ENCODE results near the gene CLMP. TPM values are rescaled to one million over a fixed set of nuclear protein-coding genes. Genes with fewer than 3 reads are reported as not detected.

CLMP gene
- total and polyA plus RNA-seq, 2 experiments from 2014 or later = 7.1 to 18.4 TPM

- Histone ChIP-seq H3K27me3 (ENCODE audit: insufficient read depth) (no peaks in the 10 kb centered on the region), H3F3A (replicated peaks; ENCODE audit: low read depth) (0 out of 2 replicates have a peak, but pooled peaks cover 3% of the 10 kb centered on the region), H3K36me3 (ENCODE audit: insufficient read depth) (no peaks in the 10 kb centered on the region), H2AFZ (no peak overlapping the region), H4K20me1 (replicated peaks; ENCODE audit: insufficient read depth) (no peaks in the 10 kb centered on the region), H3K27ac (ENCODE audit: low read depth) (no peak overlapping the region), H3K4me2 (no peak overlapping the region; the same call in 1 of the 2 replicates), H3K9me2 (ENCODE audit: insufficient read depth) (no peaks in the 10 kb centered on the region), H3K79me2 (replicated peaks; ENCODE audit: insufficient read depth) (no peaks in the 10 kb centered on the region), H3K4me3 (no peak overlapping the region), H3K4me1 (ENCODE audit: insufficient read depth) (peaks cover 17% of the 10 kb centered on the region)
- DNase-seq (ENCODE audit: low spot score) (no peak), ATAC-seq (peak; percentile 45)
- H3K27me3 Mint-ChIP-seq (ENCODE audit: insufficient read depth, low read depth, poor library complexity) = peaks cover 6% of the 10 kb centered on the region
- H3K36me3 Mint-ChIP-seq (ENCODE audit: low read depth) = peaks cover 7% of the 10 kb centered on the region; the same call in 2 of the 3 replicates
- H3K4me3 Mint-ChIP-seq = no peak overlapping the region
- 0 out of 2 replicates have a peak overlapping the region, but pooled peaks have one; percentile 16 for H3K27ac Mint-ChIP-seq
- no peak for TF ChIP-seq JUNB (IDR thresholded peaks at IDR 0.05; ENCODE audit: unreplicated experiment)
- H3K4me1 Mint-ChIP-seq = peaks cover 21% of the 10 kb centered on the region
- no peaks in the 10 kb centered on the region; the same call in 2 of the 3 replicates for H3K9me3 Mint-ChIP-seq
Measured at GRCh38 chr11:123145220-123145619, 49.8 kb downstream of the CLMP start.

DNA sequence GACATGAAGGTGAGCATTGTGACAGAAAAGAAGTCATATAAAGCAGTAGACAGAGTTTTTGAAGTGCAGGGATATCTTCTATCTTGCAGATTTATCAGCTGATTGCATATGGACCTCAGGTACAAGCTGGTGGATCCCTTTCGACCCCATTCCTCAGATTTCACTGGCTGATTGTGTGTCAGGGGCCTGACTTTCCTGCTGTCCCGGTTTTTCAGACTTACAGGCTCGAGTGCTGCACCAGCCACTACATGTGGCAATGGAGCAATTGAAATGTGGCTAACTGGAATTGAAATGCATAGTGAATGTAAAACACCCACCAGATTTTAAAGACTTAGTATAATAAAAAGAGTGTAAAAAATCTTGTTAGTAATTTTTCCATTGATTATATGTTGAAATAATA, 50.3 kb downstream of the CLMP start:
- ATAC-seq (no peak; the same call in 2 of the 3 replicates), DNase-seq (ENCODE audit: low spot score) (no peak)
- Mint-ChIP-seq H3K36me3 (ENCODE audit: low read depth) (peaks cover 7% of the 10 kb centered on the region; the same call in 2 of the 3 replicates), H3K4me3 (no peak overlapping the region), H3K27me3 (ENCODE audit: insufficient read depth, low read depth, poor library complexity) (peaks cover 6% of the 10 kb centered on the region), H3K4me1 (peaks cover 21% of the 10 kb centered on the region), H3K9me3 (no peaks in the 10 kb centered on the region; the same call in 2 of the 3 replicates), H3K27ac (no peak overlapping the region)
- no peaks in the 10 kb centered on the region for H3K9me2 ChIP-seq (ENCODE audit: insufficient read depth)
- H3K36me3 ChIP-seq (ENCODE audit: insufficient read depth) = no peaks in the 10 kb centered on the region
- TF ChIP-seq, protein P1, sequence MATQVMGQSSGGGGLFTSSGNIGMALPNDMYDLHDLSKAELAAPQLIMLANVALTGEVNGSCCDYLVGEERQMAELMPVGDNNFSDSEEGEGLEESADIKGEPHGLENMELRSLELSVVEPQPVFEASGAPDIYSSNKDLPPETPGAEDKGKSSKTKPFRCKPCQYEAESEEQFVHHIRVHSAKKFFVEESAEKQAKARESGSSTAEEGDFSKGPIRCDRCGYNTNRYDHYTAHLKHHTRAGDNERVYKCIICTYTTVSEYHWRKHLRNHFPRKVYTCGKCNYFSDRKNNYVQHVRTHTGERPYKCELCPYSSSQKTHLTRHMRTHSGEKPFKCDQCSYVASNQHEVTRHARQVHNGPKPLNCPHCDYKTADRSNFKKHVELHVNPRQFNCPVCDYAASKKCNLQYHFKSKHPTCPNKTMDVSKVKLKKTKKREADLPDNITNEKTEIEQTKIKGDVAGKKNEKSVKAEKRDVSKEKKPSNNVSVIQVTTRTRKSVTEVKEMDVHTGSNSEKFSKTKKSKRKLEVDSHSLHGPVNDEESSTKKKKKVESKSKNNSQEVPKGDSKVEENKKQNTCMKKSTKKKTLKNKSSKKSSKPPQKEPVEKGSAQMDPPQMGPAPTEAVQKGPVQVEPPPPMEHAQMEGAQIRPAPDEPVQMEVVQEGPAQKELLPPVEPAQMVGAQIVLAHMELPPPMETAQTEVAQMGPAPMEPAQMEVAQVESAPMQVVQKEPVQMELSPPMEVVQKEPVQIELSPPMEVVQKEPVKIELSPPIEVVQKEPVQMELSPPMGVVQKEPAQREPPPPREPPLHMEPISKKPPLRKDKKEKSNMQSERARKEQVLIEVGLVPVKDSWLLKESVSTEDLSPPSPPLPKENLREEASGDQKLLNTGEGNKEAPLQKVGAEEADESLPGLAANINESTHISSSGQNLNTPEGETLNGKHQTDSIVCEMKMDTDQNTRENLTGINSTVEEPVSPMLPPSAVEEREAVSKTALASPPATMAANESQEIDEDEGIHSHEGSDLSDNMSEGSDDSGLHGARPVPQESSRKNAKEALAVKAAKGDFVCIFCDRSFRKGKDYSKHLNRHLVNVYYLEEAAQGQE (IDR thresholded peaks at IDR 0.05; ENCODE audit: unreplicated experiment) = no peak
- no peak for TF ChIP-seq CTCF (conservative IDR thresholded peaks at IDR 0.05; ENCODE audit: low read depth in 2 of 2)
- no peak for TF ChIP-seq EZH2 (IDR thresholded peaks at IDR 0.05; ENCODE audit: low read depth, unreplicated experiment)
- TF ChIP-seq EZH2phosphoT487 (IDR thresholded peaks at IDR 0.05; ENCODE audit: unreplicated experiment) = no peak
- no peak for TF ChIP-seq NANOG (IDR thresholded peaks at IDR 0.05; ENCODE audit: borderline replicate concordance)
- no peak for TF ChIP-seq POLR2AphosphoS5 (IDR thresholded peaks at IDR 0.05; ENCODE audit: low read depth)
- no peak for TF ChIP-seq ZNF462 (CRISPR knock-in tag; IDR thresholded peaks at IDR 0.05)
- TF ChIP-seq STAT1 (IDR thresholded peaks at IDR 0.05; ENCODE audit: unreplicated experiment) = no peak
- no peak for TF ChIP-seq CREB1 (CRISPR knock-in tag; IDR thresholded peaks at IDR 0.05; ENCODE audit: low read depth)
- no peak for TF ChIP-seq ZNF331 (CRISPR knock-in tag; IDR thresholded peaks at IDR 0.05; ENCODE audit: low read depth)
- no peak overlapping the region for H3K4me2 ChIP-seq
- H3K79me2 ChIP-seq (replicated peaks; ENCODE audit: insufficient read depth) = no peaks in the 10 kb centered on the region
- H3K4me3 ChIP-seq = no peak overlapping the region
- peaks cover 17% of the 10 kb centered on the region for H3K4me1 ChIP-seq (ENCODE audit: insufficient read depth)
- no peaks in the 10 kb centered on the region for H3K27me3 ChIP-seq (ENCODE audit: insufficient read depth)
- H3F3A ChIP-seq (replicated peaks; ENCODE audit: low read depth) = 0 out of 2 replicates have a peak, but pooled peaks cover 3% of the 10 kb centered on the region
- H4K20me1 ChIP-seq (replicated peaks; ENCODE audit: insufficient read depth) = no peaks in the 10 kb centered on the region
- H3K27ac ChIP-seq (ENCODE audit: low read depth) = no peak overlapping the region
- no peak overlapping the region for H2AFZ ChIP-seq
